MM.1S (cell line): ENCODE results near the gene ISOC1.

ENCODE experiments used
- EZH2 ChIP-seq: fragments of 300-600 bp; sonication (generic); optimal IDR thresholded peaks from 2 replicates; pipeline ENCODE3; 2017; ENCODE audit warnings: low read depth, mild to moderate bottlenecking, antibody characterized with exemption, low read length, mixed read lengths
- EZH2phosphoT487 ChIP-seq: fragments of 300-600 bp; sonication (generic); IDR thresholded peaks from 2 replicates; pipeline ENCODE4 v1.6.1; 2018; ENCODE audit warnings: antibody characterized with exemption, low read length
- TF ChIP-seq, protein P1 (sequence below): fragments of 300-600 bp; sonication (generic); IDR thresholded peaks from 2 replicates; pipeline ENCODE4 v1.5.1; 2016; ENCODE audit warnings: antibody characterized with exemption, low read length, mixed read lengths

- TF ChIP-seq, protein P1, sequence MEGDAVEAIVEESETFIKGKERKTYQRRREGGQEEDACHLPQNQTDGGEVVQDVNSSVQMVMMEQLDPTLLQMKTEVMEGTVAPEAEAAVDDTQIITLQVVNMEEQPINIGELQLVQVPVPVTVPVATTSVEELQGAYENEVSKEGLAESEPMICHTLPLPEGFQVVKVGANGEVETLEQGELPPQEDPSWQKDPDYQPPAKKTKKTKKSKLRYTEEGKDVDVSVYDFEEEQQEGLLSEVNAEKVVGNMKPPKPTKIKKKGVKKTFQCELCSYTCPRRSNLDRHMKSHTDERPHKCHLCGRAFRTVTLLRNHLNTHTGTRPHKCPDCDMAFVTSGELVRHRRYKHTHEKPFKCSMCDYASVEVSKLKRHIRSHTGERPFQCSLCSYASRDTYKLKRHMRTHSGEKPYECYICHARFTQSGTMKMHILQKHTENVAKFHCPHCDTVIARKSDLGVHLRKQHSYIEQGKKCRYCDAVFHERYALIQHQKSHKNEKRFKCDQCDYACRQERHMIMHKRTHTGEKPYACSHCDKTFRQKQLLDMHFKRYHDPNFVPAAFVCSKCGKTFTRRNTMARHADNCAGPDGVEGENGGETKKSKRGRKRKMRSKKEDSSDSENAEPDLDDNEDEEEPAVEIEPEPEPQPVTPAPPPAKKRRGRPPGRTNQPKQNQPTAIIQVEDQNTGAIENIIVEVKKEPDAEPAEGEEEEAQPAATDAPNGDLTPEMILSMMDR = no peak
- TF ChIP-seq EZH2 (no peak), EZH2phosphoT487 (no peak)
These were observed 30.1 kb downstream of the ISOC1 start for GRCh38 chr5:129124608-129125007.
